WTC11 (cell line): ENCODE results near the gene FXYD7.

Source experiments
- CREB1 ChIP-seq: sonication (generic); formaldehyde crosslinking; IDR thresholded peaks from 2 replicates; pipeline ENCODE4 v1.8.0; 2023; ENCODE audit warnings: mild to moderate bottlenecking, missing genetic modification reagents
- TF ChIP-seq, protein P1 (sequence below): fragments of 200-600 bp; IDR thresholded peaks from 2 replicates; pipeline ENCODE4 v1.8.0; 2022; ENCODE audit warnings: antibody characterized with exemption

DNA sequence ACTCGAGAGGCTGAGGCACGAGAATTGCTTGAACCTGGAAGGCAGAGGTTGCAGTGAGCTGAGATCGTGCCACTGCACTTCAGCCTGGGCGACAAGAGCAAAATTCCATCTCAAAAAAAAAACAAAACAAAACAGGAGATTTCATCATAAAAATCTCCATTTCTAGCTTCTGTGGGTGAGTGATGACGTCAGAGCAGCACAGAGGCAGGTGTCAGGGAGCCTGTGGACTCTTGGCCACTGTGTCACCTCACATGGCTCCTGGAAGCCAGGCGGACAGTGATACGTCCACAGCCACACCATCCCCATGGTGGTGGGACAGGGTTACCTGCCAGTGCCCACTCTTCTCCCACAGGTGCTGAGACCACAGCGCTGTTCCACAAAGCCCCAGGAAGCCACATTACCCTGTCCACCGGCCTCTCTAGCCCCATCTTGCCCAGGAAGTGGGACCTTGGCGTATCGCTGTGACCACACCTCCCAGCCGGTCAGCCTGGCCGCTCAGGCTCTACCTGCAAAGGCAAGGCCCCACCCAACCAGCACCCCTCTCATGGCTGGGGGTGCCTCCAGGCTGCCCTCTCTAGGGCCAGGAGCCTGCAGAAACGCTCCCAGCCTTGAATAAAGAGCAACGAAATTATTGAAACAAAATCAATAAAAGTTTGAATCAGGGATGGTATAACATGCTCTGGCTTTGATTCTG, 29.9 kb upstream of the FXYD7 start:
- TF ChIP-seq, protein P1, sequence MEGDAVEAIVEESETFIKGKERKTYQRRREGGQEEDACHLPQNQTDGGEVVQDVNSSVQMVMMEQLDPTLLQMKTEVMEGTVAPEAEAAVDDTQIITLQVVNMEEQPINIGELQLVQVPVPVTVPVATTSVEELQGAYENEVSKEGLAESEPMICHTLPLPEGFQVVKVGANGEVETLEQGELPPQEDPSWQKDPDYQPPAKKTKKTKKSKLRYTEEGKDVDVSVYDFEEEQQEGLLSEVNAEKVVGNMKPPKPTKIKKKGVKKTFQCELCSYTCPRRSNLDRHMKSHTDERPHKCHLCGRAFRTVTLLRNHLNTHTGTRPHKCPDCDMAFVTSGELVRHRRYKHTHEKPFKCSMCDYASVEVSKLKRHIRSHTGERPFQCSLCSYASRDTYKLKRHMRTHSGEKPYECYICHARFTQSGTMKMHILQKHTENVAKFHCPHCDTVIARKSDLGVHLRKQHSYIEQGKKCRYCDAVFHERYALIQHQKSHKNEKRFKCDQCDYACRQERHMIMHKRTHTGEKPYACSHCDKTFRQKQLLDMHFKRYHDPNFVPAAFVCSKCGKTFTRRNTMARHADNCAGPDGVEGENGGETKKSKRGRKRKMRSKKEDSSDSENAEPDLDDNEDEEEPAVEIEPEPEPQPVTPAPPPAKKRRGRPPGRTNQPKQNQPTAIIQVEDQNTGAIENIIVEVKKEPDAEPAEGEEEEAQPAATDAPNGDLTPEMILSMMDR, result no peak
- TF ChIP-seq CREB1, result no peak
